Measurements from ENCODE around the gene USP17L26. TPM values are rescaled to one million over a fixed set of nuclear protein-coding genes. Genes with fewer than 3 reads are reported as not detected.
"Not testable (repeated sequence)": the region's sequence is repeated elsewhere in the genome, so short reads cannot be mapped to it uniquely, and the experiment has no call there.

USP17L26 gene
- total RNA-seq, 2 donors from 2014 or later: not detected

DNA sequence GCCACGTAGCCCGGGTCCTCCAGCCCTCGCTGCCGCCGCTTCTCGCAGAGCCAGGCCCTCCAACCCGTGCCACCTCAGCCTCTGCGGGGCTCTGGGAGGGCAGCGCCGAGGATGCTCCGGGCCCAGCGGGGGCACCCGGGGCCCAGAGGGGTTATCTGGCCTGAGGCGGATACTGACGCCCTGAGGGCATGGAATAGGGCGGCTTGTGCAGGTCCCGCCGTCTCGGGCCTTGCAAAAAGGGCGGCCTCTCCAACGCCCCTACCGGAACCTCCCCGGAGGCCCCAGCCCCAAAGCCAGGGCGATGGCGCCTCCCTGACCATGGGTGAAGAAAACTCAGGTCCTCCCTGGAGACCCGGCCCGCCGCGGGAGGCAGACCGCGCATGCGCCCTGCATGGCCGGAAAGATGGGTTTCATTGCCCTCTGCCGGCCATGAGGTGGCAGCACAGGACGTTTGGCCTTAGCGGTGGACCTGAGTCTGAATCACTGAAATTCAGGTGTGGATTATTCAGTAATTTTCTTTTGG lies 46.6 kb downstream of the USP17L26 start:
- Histone ChIP-seq H3K9ac (ENCODE audit: low read depth in 2 of 2, low read length in 2 of 2) (peak overlapping the region; percentile 12 to 56), H3K4me3 (peak overlapping the region; percentile 43)
- H3K4me1 ChIP-seq; H3K27ac ChIP-seq; intact Hi-C loops (cut with DNase I); H3K9me3 ChIP-seq; H3K36me3 ChIP-seq; H3K27me3 ChIP-seq: not testable (repeated sequence)
- TF ChIP-seq, protein P1, sequence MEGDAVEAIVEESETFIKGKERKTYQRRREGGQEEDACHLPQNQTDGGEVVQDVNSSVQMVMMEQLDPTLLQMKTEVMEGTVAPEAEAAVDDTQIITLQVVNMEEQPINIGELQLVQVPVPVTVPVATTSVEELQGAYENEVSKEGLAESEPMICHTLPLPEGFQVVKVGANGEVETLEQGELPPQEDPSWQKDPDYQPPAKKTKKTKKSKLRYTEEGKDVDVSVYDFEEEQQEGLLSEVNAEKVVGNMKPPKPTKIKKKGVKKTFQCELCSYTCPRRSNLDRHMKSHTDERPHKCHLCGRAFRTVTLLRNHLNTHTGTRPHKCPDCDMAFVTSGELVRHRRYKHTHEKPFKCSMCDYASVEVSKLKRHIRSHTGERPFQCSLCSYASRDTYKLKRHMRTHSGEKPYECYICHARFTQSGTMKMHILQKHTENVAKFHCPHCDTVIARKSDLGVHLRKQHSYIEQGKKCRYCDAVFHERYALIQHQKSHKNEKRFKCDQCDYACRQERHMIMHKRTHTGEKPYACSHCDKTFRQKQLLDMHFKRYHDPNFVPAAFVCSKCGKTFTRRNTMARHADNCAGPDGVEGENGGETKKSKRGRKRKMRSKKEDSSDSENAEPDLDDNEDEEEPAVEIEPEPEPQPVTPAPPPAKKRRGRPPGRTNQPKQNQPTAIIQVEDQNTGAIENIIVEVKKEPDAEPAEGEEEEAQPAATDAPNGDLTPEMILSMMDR (IDR thresholded peaks at IDR 0.05): peak; percentile 61
- peak; percentile 42 for DNase-seq

DNA sequence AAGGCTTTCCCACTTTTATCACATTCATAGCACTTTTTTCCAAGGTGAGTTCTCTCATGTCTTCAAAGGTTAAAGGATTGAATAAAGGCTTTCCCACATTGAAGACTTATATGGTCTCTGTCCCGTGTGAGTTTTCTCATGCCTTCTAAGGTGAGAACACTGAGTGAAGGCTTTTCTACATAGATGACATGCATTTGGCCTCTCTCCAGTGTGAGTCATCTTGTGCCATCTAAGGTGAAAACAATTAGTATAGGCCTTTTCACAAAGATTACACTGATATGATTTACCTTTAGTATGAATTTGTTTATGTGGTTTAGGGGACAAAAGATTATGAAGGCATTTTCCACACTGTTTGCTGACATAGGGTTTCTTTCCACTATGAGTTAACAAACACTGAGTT lies 49.7 kb downstream of the USP17L26 start:
- Histone ChIP-seq H3K9ac (ENCODE audit: low read depth in 2 of 2, low read length in 2 of 2) (no peak overlapping the region), H3K4me1 (no peaks in the 10 kb centered on the region), H3K36me3 (no peaks in the 10 kb centered on the region), H3K27me3 (no peaks in the 10 kb centered on the region), H3K4me3 (no peak overlapping the region), H3K27ac (no peak overlapping the region), H3K9me3 (no peaks in the 10 kb centered on the region)
- TF ChIP-seq, protein P1 (IDR thresholded peaks at IDR 0.05): no peak
- intact Hi-C loops (cut with DNase I): no loop called here
- DNase-seq: no peak

Other genes starting within 250 kb of the USP17L26 start
- not detected for gene FAM90A26, start 164.2 kb upstream of the USP17L26 start, total RNA-seq
- gene USP17L10, start 124.0 kb upstream of the USP17L26 start, total RNA-seq: not detected
- gene USP17L11, start 119.3 kb upstream of the USP17L26 start, total RNA-seq: not detected
- gene USP17L12, start 114.5 kb upstream of the USP17L26 start, total RNA-seq: not detected
- gene USP17L13, start 109.8 kb upstream of the USP17L26 start, total RNA-seq: not detected
- not detected for gene USP17L15, start 100.3 kb upstream of the USP17L26 start, total RNA-seq
- not detected for gene USP17L17, start 90.8 kb upstream of the USP17L26 start, total RNA-seq
- gene USP17L18, start 86.0 kb upstream of the USP17L26 start, total RNA-seq: not detected
- gene USP17L19, start 81.3 kb upstream of the USP17L26 start, total RNA-seq: not detected
- not detected for gene USP17L20, start 76.5 kb upstream of the USP17L26 start, total RNA-seq
- gene USP17L21, start 71.8 kb upstream of the USP17L26 start, total RNA-seq: not detected
- gene USP17L22, start 67.0 kb upstream of the USP17L26 start, total RNA-seq: not detected
- not detected for gene USP17L24, start 9.5 kb upstream of the USP17L26 start, total RNA-seq
- gene USP17L25, start 4.7 kb upstream of the USP17L26 start, total RNA-seq: not detected
- gene USP17L5, start 4.7 kb downstream of the USP17L26 start, total RNA-seq: not detected
- gene USP17L27, start 9.5 kb downstream of the USP17L26 start, total RNA-seq: not detected
- not detected for gene USP17L28, start 14.2 kb downstream of the USP17L26 start, total RNA-seq
- gene USP17L29, start 19.0 kb downstream of the USP17L26 start, total RNA-seq: not detected
- gene USP17L30, start 28.5 kb downstream of the USP17L26 start, total RNA-seq: not detected
- not detected for gene DEFB131A, start 109.8 kb downstream of the USP17L26 start, total RNA-seq